HG02840 (cell line): ENCODE measurements around the gene ADAM20.
"Not testable (repeated sequence)": the region's sequence is repeated elsewhere in the genome, so short reads cannot be mapped to it uniquely, and the experiment has no call there.

Source experiments
- ATAC-seq: cut with Tn5 transposase; IDR thresholded peaks from one replicate; pipeline ENCODE4 v1.9.1; 2021; ENCODE audit warnings: mild to moderate bottlenecking, moderate library complexity, moderate number of reproducible peaks; ENCODE audit not compliant: unreplicated experiment, low FRiP score

ADAM20 gene

DNA sequence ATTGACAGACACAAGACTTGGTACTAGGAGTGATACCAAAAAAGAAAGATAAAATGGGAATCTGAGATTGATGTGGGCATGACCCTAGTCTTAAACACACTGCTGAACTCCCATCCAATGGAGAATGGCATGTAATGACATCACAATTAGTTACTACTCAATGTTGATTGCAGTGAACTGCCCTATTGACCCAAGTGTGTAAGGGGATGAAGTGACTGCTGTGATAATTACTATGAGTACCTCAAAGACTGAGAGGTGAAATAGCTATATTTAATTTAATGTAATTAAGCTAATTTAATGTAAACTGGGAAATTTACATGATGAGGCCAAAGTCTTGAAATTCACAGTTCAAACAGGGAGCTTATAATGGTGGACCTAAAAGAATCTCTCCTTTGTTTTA is at the start of gene ADAM20:
TSS of gene ADAM20 (minus strand) at position 101 of the 400 bp plus-strand sequence. CDS start 10,247 bp downstream, outside the sequence.
- no peak for ATAC-seq

DNA sequence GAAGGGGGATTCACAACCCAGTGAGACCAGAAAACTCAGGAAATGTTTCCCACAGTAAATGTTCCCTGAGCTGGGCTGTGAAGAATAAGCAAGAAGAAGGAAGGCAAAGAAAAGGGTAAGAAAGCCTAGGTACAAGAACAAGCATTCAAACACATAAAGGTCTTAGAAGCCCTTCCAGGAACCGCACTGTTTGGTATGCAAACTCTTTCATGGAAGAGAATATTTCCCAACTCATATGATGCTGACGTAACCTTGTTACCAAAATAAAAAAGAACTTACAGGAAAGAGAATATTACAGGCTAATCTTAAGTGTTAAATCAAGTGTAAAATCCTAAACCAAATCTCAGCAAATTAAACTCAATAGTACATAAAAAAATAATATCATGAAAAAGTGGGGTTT is 42.1 kb upstream of the ADAM20 start:
- no peak for ATAC-seq

DNA sequence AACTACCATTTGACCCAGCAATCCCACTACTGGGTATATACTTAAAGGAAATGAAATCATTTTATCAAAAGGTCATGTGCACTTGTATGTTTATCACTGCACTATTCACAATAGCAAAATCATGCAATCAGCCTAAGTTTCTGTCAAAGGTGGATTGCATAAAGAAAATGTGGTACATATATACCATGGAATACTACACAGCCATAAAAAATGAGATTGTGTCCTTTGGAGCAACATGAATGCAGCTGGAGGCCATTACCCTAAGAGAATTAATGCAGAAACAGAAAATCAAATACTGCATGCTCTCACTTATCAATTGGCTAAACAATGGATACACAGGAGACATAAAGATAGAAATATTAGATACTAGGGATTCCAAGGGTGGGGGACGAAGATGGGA is 38.2 kb upstream of the ADAM20 start:
- no peak for ATAC-seq

DNA sequence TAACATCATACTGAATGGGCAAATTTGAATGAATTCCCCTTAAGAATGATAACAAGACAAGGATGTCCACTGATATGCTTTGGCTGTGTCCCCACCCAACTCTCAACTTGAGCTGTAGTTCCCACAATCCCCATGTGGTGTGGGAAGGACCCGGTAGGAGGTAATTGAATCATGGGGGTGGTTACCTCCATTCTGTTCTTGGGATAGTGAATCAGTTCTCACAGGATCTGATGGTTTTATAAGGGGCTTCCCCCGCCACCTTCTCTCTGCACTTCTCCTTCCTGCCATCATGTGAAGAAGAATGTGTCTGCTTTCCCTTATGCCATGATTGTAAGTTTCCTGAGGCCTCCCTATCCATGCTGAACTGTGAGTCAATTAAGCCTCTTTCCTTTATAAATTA is 36.3 kb upstream of the ADAM20 start:
- ATAC-seq = no peak

DNA sequence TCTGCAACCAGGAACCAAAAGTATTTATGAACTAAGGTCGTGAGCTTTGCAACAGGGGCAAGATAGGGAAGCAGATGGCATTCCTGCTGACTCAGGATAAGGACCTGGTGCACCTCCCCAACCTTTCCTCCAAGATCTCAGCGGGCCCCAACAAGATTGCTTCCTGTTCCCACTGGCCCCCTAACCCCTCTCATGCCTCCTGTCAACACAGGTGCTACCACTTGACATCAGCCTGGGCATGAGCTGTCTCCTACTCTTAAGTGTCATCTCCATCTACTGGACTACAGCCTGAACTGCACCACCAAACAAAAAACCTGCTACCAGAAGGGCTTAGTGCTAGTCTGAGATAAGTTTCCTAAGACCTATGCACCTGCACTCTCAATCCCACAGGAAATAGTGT is 33.0 kb upstream of the ADAM20 start:
- ATAC-seq = no peak

DNA sequence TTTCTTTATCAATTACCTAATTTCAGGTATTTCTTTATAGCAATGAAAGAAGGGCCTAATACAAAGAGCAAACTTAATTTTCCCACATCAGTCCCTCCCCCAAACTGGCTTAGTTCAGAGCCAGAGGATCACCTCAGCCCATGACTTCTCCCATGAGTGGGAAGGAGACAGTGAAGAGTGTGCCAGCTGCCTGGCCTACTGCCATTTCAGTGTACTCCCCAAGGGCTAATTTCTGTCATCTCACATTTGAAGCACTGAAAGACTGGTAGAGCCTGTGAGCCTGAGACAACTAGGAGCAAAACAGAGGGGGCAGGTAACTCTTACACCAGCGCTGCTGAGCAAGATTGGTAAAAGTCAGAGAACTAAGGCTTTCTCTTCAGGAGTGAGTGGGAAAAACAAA is 29.1 kb upstream of the ADAM20 start:
- no peak for ATAC-seq

DNA sequence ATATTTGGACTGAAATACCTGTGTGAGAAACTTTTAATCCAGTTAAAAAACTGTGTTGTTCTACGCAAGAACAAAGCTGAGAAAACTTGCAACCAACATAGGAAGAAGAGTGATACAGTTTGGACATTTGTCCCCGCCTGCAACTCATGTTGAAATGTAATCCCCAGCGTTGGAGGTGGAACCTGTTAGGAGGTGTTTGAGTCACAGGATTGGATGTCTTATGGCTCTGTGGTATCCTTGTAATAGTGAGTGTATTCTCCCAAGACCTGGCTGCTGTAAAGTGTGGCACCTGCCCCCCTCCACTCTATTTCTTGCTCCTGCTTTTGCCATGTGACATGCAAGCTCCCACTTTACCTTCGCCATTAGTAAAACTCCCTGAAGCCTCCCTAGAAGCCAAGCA is 28.6 kb upstream of the ADAM20 start:
- ATAC-seq = no peak

DNA sequence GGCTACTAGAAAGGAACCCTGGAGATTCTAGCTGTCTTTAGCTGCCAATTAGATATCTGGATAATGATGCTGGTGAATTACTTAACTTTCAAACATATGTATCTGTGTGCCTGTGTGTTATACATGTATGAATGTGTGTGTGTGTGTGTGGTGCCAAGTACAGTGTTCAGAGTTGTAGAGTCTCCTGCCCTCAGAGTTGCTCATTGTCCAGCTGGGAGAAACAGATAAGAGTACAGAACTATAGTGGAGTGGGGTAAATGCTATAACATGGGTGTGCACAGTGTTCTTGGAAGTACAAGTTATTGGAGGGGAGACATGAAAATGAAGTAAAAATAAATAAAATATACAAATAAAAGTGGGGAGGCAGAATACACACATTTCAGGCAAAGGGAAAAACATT is 23.6 kb upstream of the ADAM20 start:
- ATAC-seq = no peak

DNA sequence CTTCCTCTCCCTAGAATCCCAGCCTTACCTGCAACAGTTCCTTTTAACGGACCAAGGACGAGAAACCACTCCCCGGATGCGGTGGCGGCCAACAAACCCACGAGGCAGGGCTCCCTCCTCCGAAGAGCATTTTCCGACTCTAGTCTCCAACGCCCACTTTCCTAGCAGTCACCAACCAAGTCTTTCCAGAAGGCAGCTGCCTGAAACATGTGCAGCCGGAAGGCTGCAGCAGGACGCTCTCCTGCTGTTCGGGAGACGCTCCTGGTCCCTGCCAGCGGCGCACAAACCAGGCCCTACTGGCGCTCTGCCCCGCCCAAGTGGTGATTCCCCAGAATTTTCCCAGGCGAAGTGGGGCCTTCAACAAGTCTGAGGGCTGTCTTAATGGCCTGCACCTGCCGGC is 21.1 kb upstream of the ADAM20 start:
- no peak for ATAC-seq

DNA sequence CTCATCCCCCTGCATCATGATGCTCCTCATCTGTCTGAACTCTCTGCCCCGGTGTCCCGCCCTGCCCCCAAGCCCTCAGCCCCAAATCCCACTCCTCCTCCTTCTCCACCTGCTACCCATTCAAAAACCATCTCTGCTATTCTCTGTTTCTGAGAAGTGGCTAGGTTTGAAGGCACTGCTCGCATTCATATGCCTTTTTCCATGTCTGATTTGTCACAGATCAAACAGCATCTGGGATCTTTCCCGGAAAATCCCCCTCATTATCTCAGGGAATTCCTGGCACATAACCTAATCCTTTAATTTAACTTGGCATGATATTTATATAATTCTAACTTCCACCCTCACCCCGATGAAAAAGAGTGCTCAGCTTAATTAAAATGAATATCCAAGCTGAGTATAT is 3.3 kb upstream of the ADAM20 start:
- no peak for ATAC-seq

DNA sequence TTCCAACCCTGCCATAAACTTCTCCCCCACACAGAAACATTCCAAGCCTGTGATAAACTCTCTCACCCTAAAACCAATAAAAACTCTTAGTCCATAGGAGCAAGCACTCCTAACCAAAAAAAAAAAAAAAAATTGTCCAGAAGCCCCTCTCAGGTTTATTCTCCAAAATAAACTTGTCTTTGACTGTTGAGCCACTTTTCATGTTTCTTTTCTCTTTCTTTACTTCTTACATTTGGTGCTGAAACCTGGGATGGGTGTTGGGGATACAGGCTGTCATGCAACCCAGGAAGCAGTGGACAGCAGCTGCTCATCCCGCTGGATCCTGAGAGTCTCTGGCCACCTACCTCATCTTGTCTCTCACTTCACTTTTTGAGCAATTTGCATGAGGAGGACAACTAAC is 2.0 kb upstream of the ADAM20 start:
- no peak for ATAC-seq

DNA sequence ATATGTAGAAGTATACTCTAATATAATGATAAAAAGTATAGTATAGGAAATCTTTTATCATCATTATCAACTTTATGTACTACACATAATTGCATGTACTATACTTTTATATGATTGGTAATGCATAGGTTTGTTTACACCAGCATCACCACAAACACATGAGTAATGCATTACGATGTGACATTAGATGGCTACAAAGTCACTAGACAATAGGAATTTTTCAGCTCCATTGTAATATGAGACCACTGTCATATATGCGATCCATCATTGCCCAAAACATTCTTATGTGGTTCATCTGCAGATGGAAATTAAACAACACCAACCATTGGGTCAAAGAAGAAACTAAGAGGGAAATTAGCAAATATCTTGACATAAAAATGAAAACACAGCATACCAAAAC is 4.4 kb downstream of the ADAM20 start:
- ATAC-seq = no peak

DNA sequence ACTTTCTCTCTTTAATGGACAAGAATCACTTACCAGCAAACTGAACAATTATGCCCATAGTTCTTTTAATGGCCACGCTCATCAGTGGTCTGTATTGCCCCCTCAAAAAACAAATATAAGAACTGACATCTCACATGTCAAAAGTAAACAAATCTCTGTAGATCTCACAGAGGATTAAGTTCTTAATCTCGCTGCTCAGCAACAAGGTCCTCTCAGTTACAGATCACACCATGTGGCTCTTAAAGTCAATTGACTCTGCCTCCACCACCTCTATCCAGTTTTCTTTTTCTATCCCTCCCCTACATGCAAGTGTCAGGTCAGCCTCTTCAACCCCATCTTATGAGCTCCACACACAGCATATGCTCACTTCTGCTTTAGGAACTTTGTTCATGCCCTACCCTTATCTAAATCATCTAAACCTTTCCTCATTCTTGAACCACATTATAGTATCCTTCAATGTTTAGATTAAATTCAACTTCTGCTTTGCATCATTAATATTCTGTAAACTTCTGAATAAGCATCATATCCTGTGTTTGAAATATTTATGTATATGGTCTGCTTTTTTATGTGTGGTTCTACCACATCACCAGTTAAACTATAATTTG is 7.2 kb downstream of the ADAM20 start:
- no peak for ATAC-seq

DNA sequence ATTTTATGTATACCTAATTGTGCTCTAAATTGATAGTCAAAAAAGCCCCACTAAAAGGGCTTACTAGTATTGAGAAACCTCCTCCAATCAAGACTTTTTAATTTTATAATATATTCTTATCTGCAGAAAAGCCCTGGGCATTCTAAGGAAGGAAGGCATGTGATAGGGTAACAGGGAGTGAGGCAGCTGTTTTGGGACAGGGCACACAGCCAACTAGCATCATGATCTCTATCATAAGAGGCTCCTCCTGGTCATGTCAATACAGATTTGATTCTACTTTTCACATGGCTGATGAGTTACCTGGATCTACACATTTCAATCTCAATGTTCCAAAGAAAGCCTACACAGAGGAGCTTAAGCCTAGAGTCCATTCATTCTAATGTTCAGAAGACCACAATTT is 9.1 kb downstream of the ADAM20 start:
- no peak for ATAC-seq

DNA sequence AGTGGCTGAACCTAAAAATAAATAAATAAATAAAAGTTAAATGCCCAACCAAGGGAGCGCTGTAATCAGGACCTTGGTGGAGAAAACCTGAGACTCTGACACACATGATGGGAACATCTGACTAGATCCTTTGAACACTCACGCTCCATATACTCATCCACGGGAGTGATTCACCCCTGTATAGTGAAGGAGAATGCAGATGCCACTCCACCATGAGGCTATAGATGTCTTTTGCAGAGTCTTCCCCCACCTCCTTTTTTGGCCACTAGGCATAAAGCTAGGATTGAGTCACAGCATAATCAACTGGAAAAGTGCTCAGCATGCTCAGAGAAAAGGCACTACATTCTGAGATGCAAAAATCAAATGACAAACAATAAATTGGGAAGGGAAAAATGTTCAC is 19.0 kb downstream of the ADAM20 start:
- ATAC-seq = no peak

DNA sequence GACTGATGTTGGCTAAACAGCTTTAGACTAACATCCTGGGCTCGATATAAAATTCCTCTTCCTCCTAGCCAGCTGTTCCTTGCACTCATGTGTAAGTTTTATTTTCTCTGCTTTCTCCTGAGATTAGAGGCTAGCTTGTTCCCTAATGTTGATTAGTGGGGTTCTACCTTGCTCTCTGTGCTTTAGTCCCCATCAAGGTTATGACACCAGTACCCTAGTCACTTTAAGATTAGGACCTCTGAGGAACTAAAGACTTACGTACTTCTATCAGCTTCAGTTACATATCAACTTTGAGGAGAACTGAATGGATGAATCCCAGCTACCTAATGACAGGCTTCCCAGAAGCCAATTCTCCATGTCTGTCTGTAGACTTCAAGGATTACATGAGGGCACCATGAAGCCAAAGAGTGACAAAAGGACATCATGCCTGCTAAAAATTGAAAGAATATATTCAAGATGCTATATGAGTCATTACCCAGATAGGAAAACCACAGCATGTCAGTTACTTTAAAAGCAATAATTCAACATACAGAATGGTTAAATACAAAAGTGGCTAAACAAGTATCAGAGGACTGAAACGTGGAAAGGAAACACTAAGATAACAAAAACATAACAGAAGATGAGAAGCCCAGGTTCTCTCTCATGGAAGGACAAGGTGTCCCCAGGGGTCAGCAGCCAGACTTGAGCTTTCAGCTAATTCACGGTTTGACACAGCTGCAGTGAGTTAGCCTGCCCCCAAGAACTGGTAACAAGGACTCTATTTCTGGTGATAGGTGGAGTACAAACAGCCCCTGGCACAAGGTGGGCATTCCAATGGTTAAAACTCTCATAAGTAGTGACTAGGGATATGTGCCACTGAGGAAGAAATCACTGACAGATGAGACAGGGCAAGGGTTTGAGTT is 20.4 kb downstream of the ADAM20 start:
- ATAC-seq = no peak

DNA sequence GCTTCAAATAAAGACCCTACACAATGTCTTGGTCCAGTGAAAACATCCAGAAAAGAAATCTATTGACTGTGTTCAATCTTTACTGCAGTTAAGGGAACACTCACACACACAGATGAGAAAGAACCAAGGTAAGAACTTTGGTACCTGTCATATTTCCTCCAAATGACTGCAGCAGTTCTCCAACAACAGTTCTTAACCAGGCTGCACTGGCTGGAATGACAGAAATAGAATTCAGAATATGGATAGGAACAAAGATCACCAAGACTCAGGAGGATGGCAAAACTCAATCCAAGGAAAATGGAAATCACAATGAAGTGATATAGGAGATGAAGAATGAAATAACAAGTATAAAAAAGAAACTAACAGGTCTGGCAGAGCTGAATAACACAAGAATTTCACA is 36.6 kb downstream of the ADAM20 start:
- no peak for ATAC-seq

DNA sequence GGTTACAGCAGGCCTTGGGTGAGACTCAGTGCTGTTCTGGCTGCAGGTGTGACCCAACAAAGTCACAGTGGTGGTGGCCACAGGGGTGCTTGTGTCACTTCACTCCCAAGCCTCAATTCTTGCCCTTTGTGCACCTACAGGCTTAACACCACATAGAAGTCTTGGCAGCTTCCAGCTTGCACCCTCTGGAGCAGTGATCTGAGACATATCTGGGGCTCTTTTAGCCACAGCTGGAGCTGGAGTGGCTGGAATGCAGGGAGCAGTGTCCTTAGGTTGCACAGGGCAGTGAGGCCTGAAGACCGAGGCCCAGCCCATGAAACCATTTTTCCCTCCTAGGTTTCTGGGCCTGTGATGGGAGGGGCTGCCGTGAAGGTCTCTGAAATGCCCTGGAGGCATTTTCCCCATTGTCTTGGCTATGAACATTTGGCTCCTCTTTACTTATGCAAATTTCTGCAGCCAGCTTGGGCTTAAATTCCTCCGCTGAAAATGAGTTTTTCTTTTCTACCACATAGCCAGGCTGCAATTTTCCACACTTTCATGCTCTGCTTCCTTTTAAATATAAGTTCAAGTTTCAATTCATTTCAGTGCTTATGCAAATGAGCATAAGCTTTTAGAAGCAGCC is 45.1 kb downstream of the ADAM20 start:
- ATAC-seq = no peak

DNA sequence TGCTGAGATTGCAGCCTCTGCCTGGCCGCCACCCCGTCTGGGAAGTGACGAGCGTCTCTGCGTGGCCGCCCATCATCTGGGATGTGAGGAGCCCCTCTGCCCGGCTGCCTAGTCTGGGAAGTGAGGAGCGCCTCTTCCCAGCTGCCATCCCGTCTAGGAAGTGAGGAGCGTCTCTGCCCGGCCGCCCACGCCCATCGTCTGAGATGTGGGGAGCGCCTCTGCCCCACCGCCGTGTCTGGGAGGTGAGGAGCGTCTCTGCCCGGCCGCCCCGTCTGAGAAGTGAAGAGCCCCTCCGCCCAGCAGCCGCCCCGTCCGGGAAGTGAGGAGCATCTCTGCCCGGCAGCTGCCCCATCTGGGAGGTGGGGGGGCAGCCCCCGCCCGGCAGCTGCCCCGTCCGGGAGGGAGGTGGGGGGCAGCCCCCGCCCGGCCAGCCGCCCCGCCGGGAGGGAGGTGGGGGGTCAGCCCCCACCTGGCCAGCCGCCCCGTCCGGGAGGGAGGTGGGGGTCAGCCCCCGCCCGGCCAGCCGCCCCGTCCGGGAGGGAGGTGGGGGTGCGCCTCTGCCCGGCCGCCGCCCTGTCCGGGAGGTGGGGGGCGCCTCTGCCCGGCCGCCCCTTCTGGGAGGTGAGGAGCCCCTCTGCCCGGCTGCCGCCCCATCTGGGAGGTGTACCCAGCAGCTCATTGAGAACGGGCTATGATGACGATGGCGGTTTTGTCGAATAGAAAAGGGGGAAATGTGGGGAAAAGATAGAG is 57.3 kb downstream of the ADAM20 start:
- ATAC-seq = not testable (repeated sequence)

DNA sequence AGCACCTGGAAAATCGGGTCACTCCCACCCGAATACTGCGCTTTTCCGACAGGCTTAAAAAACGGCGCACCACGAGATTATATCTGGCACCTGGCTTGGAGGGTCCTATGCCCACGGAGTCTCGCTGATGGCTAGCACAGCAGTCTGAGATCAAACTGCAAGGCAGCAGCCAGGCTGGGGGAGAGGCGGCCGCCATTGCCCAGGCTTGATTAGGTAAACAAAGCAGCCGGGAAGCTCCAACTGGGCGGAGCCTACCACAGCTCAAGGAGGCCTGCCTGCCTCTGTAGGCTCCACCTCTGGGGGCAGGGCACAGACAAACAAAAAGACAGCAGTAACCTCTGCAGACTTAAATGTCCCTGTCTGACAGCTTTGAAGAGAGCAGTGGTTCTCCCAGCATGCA is 59.3 kb downstream of the ADAM20 start:
- ATAC-seq = not testable (repeated sequence)

DNA sequence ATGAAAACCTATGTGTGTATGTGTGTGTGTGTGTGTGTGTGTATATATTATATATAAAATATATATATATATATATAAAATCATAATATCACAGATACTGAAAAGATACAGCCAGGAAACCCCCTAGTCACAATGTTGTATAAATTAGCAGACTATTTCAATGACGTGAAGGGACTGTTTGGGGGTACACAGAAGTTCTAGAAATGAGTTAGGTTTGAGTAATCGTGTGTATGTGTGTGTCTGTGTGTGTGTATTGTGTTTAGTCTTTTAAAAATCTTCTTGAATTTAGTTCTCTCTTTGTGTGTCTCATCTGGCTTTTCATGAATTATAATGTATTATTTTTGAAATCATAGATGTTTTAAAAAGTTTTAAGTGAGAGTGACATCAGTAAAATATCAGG is 61.0 kb downstream of the ADAM20 start:
- no peak for ATAC-seq
